ENCODE data around the gene CLDN20. TPM values are rescaled to one million over a fixed set of nuclear protein-coding genes. Genes with fewer than 3 reads are reported as not detected.
"Not testable (repeated sequence)": the region's sequence is repeated elsewhere in the genome, so short reads cannot be mapped to it uniquely, and the experiment has no call there.

The CLDN20 gene, protein sequence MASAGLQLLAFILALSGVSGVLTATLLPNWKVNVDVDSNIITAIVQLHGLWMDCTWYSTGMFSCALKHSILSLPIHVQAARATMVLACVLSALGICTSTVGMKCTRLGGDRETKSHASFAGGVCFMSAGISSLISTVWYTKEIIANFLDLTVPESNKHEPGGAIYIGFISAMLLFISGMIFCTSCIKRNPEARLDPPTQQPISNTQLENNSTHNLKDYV
- total RNA-seq (not detected in 2 replicates), polyA plus RNA-seq (0.38 and 0.56 TPM in 2 replicates)

- Histone ChIP-seq H3K27me3 (no peaks in the 10 kb centered on the region), H4K20me1 (ENCODE audit: insufficient read depth, poor library complexity, severe bottlenecking) (no peaks in the 10 kb centered on the region), H3K36me3 (replicated peaks; ENCODE audit: insufficient read depth, low read depth) (no peaks in the 10 kb centered on the region), H3K9me3 (ENCODE audit: low read depth) (no peaks in the 10 kb centered on the region), H3K9me2 (replicated peaks; ENCODE audit: insufficient read depth) (no peaks in the 10 kb centered on the region), H3K79me2 (peaks cover 3% of the 10 kb centered on the region), H3K4me2 (no peak within 1 kb of the TSS), H3K4me1 (ENCODE audit: insufficient read depth) (no peaks in the 10 kb centered on the region), H2AFZ (no peak within 1 kb of the TSS), H3K4me3 (no peak within 1 kb of the TSS), H3K27ac (no peak within 1 kb of the TSS)
- WGBS (ENCODE audit: low lambda C conversion rate, missing lambda C conversion rate): 96% methylated on average over 10 of the region's 10 CpGs
- no peak for DNase-seq (ENCODE audit: low spot score)
- TF ChIP-seq CTCF (IDR thresholded peaks at IDR 0.05; ENCODE audit: poor library complexity) (no peak), EZH2phosphoT487 (IDR thresholded peaks at IDR 0.05; ENCODE audit: low read depth, severe bottlenecking, unreplicated experiment) (no peak), EZH2 (IDR thresholded peaks at IDR 0.05; ENCODE audit: borderline replicate concordance) (no peak)
These were observed at the start of gene CLDN20 for GRCh38 chr6:155263373-155264063. Gene CLDN20, plus strand, starts transcription at chr6:155264013. Its CDS starts 11,707 bp downstream, at chr6:155275720.

- Histone ChIP-seq H3K9me3 (ENCODE audit: low read depth) (no peaks in the 10 kb centered on the region), H3K79me2 (no peaks in the 10 kb centered on the region), H3K4me2 (no peak overlapping the region), H3K4me3 (no peak overlapping the region), H3K4me1 (ENCODE audit: insufficient read depth) (no peaks in the 10 kb centered on the region), H3K36me3 (replicated peaks; ENCODE audit: insufficient read depth, low read depth) (no peaks in the 10 kb centered on the region), H3K27me3 (no peaks in the 10 kb centered on the region), H4K20me1 (ENCODE audit: insufficient read depth, poor library complexity, severe bottlenecking) (no peaks in the 10 kb centered on the region), H2AFZ (no peak overlapping the region), H3K9me2 (replicated peaks; ENCODE audit: insufficient read depth) (no peaks in the 10 kb centered on the region), H3K27ac (no peak overlapping the region)
- TF ChIP-seq EZH2 (IDR thresholded peaks at IDR 0.05; ENCODE audit: borderline replicate concordance): no peak
- no peak for TF ChIP-seq EZH2phosphoT487 (IDR thresholded peaks at IDR 0.05; ENCODE audit: low read depth, severe bottlenecking, unreplicated experiment)
- no peak for TF ChIP-seq CTCF (IDR thresholded peaks at IDR 0.05; ENCODE audit: poor library complexity)
- no peak for DNase-seq (ENCODE audit: low spot score)
- 87% methylated on average over 4 of the region's 4 CpGs for WGBS (ENCODE audit: low lambda C conversion rate, missing lambda C conversion rate)
These were observed 47.9 kb upstream of the CLDN20 start for GRCh38 chr6:155215906-155216305.

- Histone ChIP-seq H3K4me3 (no peak overlapping the region), H3K79me2 (no peaks in the 10 kb centered on the region), H4K20me1 (ENCODE audit: insufficient read depth, poor library complexity, severe bottlenecking) (no peaks in the 10 kb centered on the region), H3K4me2 (no peak overlapping the region), H3K36me3 (replicated peaks; ENCODE audit: insufficient read depth, low read depth) (no peaks in the 10 kb centered on the region), H2AFZ (no peak overlapping the region), H3K4me1 (ENCODE audit: insufficient read depth) (no peaks in the 10 kb centered on the region), H3K27me3 (no peaks in the 10 kb centered on the region), H3K27ac (no peak overlapping the region), H3K9me2 (replicated peaks; ENCODE audit: insufficient read depth) (no peaks in the 10 kb centered on the region), H3K9me3 (ENCODE audit: low read depth) (no peaks in the 10 kb centered on the region)
- no peak for DNase-seq (ENCODE audit: low spot score)
- 48% methylated on average over 11 of the region's 11 CpGs for WGBS (ENCODE audit: low lambda C conversion rate, missing lambda C conversion rate)
- no peak for TF ChIP-seq EZH2phosphoT487 (IDR thresholded peaks at IDR 0.05; ENCODE audit: low read depth, severe bottlenecking, unreplicated experiment)
- no peak for TF ChIP-seq EZH2 (IDR thresholded peaks at IDR 0.05; ENCODE audit: borderline replicate concordance)
- no peak for TF ChIP-seq CTCF (IDR thresholded peaks at IDR 0.05; ENCODE audit: poor library complexity)
These were observed 47.3 kb upstream of the CLDN20 start for GRCh38 chr6:155216312-155217046.

DNA sequence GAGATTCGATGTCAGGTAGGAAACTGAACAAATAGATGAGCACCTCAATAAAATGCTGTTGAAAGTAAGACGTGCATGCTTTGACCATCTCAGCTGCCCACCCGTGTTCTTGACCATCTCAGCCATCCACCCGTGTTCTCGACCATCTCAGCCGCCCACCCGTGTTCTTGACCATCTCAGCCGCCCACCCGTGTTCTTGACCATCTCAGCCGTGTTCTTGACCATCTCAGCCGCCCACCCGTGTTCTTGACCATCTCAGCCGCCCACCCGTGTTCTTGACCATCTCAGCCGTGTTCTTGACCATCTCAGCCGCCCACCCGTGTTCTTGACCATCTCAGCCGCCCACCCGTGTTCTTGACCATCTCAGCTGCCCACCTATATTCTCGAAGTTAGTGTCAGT, 45.1 kb upstream of the CLDN20 start:
- H3K27me3 ChIP-seq; H3K4me3 ChIP-seq; H3K27ac ChIP-seq; H3K79me2 ChIP-seq; DNase-seq (ENCODE audit: low spot score); H3K4me1 ChIP-seq (ENCODE audit: insufficient read depth); H3K4me2 ChIP-seq; H3K9me2 ChIP-seq (replicated peaks; ENCODE audit: insufficient read depth); H2AFZ ChIP-seq; H3K9me3 ChIP-seq (ENCODE audit: low read depth); H3K36me3 ChIP-seq (replicated peaks; ENCODE audit: insufficient read depth, low read depth); H4K20me1 ChIP-seq (ENCODE audit: insufficient read depth, poor library complexity, severe bottlenecking): not testable (repeated sequence)
- WGBS (ENCODE audit: low lambda C conversion rate, missing lambda C conversion rate): 89% methylated on average over 12 of the region's 20 CpGs

Data from hepatocyte (in vitro differentiated cells).